IPS-11a (cell line): ENCODE results near the gene OTOP1.
A peak's percentile ranks its signal among the peaks of the same experiment; 100 is the strongest.
"Not testable (repeated sequence)": the region's sequence is repeated elsewhere in the genome, so short reads cannot be mapped to it uniquely, and the experiment has no call there.

Experiments
- H3K4me3 ChIP-seq: one replicate; pipeline ENCODE4 v1.5.1; 2013; ENCODE audit warnings: low read depth, low read length, control low read depth

The OTOP1 gene

DNA sequence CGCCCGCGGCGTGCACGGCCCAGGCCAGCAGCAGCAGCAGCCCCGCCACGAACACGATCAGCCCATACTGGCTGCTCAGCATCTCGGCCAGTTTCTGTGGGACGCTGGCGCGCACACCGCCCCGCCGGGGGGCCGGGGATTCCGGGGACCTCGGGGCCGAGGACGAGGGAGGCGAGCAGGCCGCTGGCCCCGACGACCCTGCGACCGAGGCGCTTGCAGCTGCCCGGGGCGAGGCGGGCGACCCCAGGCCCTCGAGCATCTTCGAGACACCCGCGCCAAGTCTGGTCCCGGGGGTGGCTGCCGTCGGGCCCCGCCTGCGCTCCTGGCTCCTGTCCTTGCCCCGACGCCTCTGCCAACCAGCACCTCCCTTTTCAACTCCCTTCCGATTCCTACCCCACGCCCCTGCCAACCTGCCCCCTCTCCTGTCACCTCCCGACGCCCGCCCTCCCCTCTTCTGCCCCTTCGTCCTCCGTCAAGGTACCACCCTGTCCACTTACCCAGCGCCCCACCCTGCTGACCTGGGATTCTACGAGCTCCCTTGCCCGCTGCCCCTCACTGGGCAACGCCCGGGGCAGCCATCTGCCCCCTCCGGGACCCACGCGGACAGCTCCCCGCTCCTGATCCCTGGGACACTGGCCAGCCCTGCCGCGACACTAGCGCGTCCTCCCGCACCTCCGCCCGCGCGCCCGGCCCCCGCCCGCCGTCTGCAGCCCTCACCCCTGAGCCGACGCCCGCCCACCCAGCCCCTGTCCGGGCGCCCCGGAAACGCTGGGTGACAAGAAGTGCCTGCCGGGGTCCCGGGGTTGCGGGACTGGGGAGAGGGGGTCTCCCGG, at the start of gene OTOP1:
Gene OTOP1, minus strand, starts transcription at position 324 of the 833 bp plus-strand sequence. Its CDS starts 65 bp downstream, at position 259.
- peak within 1 kb of the TSS; percentile 1 for H3K4me3 ChIP-seq

GRCh38 chr4:4274226-4274625, 47.5 kb upstream of the OTOP1 start:
- no peak overlapping the region for H3K4me3 ChIP-seq

GRCh38 chr4:4271912-4272311, 45.2 kb upstream of the OTOP1 start:
- no peak overlapping the region for H3K4me3 ChIP-seq

- H3K4me3 ChIP-seq: no peak overlapping the region
These were observed 43.8 kb upstream of the OTOP1 start for GRCh38 chr4:4270529-4270928.

- H3K4me3 ChIP-seq: no peak overlapping the region
These were observed 43.1 kb upstream of the OTOP1 start for GRCh38 chr4:4269856-4270255.

- no peak overlapping the region for H3K4me3 ChIP-seq
These were observed 42.6 kb upstream of the OTOP1 start for GRCh38 chr4:4269331-4269731.

GRCh38 chr4:4268776-4269175, 42.0 kb upstream of the OTOP1 start:
- H3K4me3 ChIP-seq: no peak overlapping the region

DNA sequence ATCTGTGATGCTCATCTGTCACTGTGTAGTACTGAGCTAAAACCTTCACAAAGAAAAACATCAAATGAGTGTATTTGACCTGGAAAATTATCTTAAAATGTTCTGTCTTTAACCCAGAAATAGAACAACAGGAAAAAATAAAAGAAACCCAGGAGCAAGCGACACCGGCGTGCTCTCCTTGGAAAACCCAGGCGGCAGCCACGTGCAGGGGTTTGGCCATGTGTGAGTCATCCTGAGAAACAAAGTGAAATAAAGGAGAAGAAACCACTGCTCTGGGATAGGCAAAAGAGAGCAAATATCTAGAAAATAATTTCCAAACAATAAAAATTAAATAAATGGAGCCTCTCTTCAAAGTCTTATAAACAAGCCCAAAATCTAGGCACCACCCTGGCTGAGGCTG, 41.3 kb upstream of the OTOP1 start:
- no peak overlapping the region for H3K4me3 ChIP-seq

DNA sequence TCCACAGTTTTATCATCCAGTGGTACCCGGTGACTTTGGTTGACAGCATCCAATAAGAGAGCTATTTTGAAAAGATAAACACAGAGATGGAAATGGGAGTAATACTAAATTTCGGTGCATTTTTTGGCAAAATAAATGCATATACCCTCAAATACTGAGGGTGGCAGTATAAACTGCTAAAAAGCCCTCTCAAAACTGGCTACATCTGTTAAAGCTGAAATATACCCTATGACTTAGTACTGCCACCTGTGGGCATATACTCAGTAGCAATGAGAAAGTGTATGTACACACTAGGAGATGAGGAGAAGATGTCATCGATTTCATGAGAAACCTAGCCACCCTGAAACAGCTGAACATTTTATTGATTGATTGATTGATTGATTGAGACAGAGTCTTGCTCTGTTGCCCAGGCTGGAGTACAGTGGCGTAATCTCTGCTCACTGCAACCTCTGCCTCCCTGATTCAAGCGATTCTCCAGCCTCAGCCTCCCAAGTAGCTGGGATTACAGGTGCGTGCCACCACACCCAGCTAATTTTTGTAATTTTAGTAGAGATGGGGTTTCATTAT, 33.5 kb upstream of the OTOP1 start:
- H3K4me3 ChIP-seq: no peak overlapping the region

DNA sequence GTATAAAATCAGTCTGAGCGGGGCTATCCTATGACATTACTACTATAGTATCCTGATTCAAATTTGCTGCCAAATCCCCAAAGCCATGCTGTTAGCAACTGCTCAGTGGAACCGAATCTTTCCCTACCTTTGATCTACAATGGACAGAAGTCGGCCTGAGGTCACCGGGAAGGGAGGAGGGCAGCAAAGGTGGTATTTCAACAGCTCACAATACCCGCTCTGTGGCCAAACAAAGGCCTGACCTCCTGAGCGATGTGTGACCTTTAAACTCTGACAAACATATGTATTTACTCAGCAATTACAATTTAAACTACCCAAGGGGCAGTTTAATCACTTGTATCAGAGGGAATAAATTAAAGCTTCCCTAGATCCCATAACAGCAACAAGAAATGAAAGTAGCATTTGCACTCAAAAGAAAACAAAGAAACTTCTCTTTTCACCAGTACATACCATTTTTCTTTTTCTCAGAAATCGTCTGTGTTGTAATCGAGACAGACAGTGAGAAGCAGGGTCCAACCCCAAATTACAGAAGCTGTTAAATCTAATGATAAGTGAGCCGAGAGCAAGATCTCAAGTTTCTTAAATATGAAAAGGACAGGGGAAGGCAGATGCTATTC, 32.9 kb upstream of the OTOP1 start:
- H3K4me3 ChIP-seq: no peak overlapping the region

DNA sequence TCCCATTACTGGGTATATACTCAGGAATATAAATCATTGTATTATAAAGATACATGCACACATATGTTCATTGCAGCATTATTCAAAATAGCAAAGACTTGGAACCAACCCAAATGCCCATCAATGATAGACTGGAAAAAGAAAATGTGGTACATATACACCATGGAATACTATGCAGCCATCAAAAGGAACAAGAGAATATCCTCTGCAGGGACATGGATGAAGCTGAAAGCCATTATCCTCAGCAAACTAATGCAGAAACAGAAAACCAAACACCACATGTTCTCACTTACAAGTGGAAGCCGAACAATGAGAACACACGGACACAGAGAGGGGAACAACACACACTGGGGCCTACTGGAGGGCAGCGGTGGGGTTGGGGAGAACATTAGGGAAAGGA, 31.0 kb upstream of the OTOP1 start:
- not testable (repeated sequence) for H3K4me3 ChIP-seq

DNA sequence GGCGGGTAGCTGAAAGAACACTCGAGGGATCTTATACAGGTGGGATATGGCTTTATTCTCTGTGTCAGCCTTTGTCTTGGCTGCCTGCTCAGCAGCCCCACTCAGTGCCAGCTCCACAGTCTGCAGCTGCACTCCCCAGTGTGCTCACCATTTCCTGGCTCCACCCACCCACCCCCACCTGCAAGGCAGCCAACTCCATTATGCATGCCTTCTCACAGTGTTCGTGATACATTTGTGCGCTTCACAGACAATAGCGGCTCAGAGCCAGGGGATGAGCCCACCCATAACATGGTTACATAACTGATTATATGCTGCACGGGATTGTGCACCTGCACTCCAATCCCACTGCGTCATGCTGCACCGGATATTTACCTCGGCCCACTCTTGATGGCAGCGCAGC, 30.1 kb upstream of the OTOP1 start:
- no peak overlapping the region for H3K4me3 ChIP-seq

- no peak overlapping the region for H3K4me3 ChIP-seq
These were observed 27.9 kb upstream of the OTOP1 start for GRCh38 chr4:4254666-4255065.

DNA sequence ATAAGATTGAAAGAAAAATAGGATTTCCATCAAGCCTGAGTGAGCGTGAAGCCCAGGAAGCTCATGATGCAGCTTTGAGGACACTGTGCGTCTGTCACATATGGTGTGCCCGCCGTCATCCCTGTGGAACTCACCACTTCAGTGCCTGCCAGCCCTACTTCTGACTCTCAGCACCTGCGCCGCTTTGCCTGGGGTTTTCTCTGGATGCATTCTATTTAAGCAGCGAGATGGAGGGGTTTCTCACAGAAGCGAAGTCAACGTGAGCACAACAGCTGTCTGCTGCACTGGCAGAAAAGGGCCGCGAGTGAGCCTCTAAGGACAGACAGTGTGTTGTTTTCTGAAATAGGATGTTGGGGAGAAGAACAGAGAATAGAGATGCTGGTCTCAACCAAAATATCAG, 27.5 kb upstream of the OTOP1 start:
- H3K4me3 ChIP-seq: no peak overlapping the region

- H3K4me3 ChIP-seq: no peak overlapping the region
These were observed 23.1 kb upstream of the OTOP1 start for GRCh38 chr4:4249866-4250265.

DNA sequence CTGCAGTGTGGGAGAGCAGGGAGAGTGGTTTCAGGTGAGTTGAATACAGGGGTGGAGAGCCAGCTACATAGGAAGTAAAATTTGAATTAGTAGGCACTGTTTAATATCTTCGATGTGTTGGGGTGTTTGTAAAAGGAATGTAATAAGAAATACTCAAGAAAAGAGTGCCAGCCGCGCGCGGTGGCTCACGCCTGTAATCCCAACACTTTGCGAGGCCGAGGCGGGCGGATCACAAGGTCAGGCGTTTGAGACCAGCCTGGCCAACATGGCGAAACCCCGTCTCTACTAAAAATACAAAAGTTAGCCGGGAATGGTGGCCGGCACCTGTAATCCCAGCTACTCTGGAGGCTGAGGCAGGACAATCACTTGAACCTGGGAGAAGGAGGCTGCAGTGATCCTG, 22.6 kb upstream of the OTOP1 start:
- H3K4me3 ChIP-seq: not testable (repeated sequence)

- H3K4me3 ChIP-seq: peak overlapping the region; percentile 86
These were observed 22.1 kb upstream of the OTOP1 start for GRCh38 chr4:4248885-4249203.

GRCh38 chr4:4248029-4248884, 21.5 kb upstream of the OTOP1 start, which contains the start of gene TMEM128:
TMEM128 (minus strand) TSS chr4:4248223; CDS start chr4:4248202, 21 bp downstream.
- peak within 1 kb of the TSS; percentile 86 for H3K4me3 ChIP-seq

- peak overlapping the region; percentile 86 for H3K4me3 ChIP-seq
These were observed 20.9 kb upstream of the OTOP1 start for GRCh38 chr4:4247696-4248028.

DNA sequence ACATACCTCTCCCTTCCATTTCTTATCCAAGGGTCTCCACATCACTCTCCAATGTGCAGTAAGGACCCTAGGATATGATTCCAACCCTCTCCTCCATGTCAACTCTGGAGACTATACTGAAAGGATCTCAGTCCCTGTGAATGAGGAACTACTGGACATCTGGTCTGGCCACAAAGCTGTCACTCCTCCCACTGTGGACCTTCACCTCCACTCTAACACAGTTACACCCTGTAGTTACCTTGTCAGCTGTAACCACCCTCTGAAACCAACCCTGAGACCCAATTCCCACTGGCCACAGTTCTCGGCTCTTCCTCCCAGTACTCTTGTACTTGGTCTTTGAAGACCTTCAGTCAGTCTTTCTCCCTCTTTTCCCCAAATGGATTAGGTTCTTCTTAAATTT, 18.4 kb upstream of the OTOP1 start:
- no peak overlapping the region for H3K4me3 ChIP-seq

DNA sequence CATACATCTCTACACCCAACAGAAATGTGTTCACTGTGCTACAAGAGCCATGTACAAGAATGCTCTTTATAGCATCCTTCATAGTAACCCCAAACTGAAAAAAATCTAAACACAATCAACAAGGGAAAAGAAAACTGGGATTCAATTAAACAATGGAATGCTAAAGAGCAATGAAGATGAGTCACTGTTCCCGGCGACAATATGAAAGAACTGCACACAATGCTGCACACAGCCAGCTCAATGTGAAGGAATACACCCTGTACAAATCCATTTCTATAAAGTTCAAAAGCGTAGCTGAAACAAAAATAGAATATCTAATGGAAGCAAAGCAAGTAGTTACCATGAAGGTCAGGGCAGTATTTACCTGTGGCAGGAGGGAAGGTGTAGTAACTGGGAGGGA, 12.8 kb upstream of the OTOP1 start:
- not testable (repeated sequence) for H3K4me3 ChIP-seq
